ENCODE measurements around the gene NFKB1. TPM values are rescaled to one million over a fixed set of nuclear protein-coding genes. Genes with fewer than 3 reads are reported as not detected.

Gene NFKB1
- total RNA-seq, 4 donors from 2014 or later, result 20.0 to 27.2 (median 22.7) TPM

- intact Hi-C loops (cut with DNase I; ENCODE audit: low total_unique reads) (no loop called here), in situ Hi-C loops (cut with MboI; ENCODE audit: low sequenced_read_pairs in 4 of 4) (loop anchor here in 1 of 4 donors (10.0 kb wide), 1 partner anchor 550 kb away; no protein-coding TSS in a partner anchor)
- H3K27ac ChIP-seq, result no peak overlapping the region
- TF ChIP-seq CTCF (IDR thresholded peaks at IDR 0.05 in 4 of 5, conservative IDR thresholded peaks at IDR 0.05 in 1 of 5) (no peak), POLR2A (IDR thresholded peaks at IDR 0.05) (no peak)
- H3K27me3 ChIP-seq, result no peaks in the 10 kb centered on the region
- no peaks in the 10 kb centered on the region for H3K9me3 ChIP-seq
- DNase-seq (no peak), ATAC-seq (no peak)
- no peaks in the 10 kb centered on the region for H3K4me1 ChIP-seq
- no peak overlapping the region for H3K4me3 ChIP-seq
- H3K36me3 ChIP-seq, result no peaks in the 10 kb centered on the region
Measured at GRCh38 chr4:102454981-102455685, 46.0 kb upstream of the NFKB1 start.

- no peaks in the 10 kb centered on the region for H3K36me3 ChIP-seq
- ATAC-seq (no peak), DNase-seq (no peak)
- no peak overlapping the region for H3K4me3 ChIP-seq
- intact Hi-C loops (cut with DNase I; ENCODE audit: low total_unique reads) (no loop called here), in situ Hi-C loops (cut with MboI; ENCODE audit: low sequenced_read_pairs in 4 of 4) (loop anchor here in 1 of 4 donors (10.0 kb wide), 1 partner anchor 549 kb away; no protein-coding TSS in a partner anchor)
- no peaks in the 10 kb centered on the region for H3K27me3 ChIP-seq
- no peaks in the 10 kb centered on the region for H3K4me1 ChIP-seq
- H3K27ac ChIP-seq, result no peak overlapping the region
- no peaks in the 10 kb centered on the region for H3K9me3 ChIP-seq
- TF ChIP-seq POLR2A (IDR thresholded peaks at IDR 0.05), result no peak
- TF ChIP-seq CTCF (IDR thresholded peaks at IDR 0.05 in 4 of 5, conservative IDR thresholded peaks at IDR 0.05 in 1 of 5), result no peak
Measured at GRCh38 chr4:102455750-102456149, 45.4 kb upstream of the NFKB1 start.

GRCh38 chr4:102466298-102466697 is 34.9 kb upstream of the NFKB1 start:
- no peaks in the 10 kb centered on the region for H3K27me3 ChIP-seq
- H3K27ac ChIP-seq, result no peak overlapping the region
- no peak for TF ChIP-seq CTCF (IDR thresholded peaks at IDR 0.05 in 4 of 5, conservative IDR thresholded peaks at IDR 0.05 in 1 of 5)
- TF ChIP-seq POLR2A (IDR thresholded peaks at IDR 0.05), result no peak
- in situ Hi-C loops (cut with MboI; ENCODE audit: low sequenced_read_pairs in 4 of 4), result no loop called here
- no peaks in the 10 kb centered on the region for H3K9me3 ChIP-seq
- no peaks in the 10 kb centered on the region for H3K36me3 ChIP-seq
- ATAC-seq (no peak), DNase-seq (no peak)
- H3K4me3 ChIP-seq, result no peak overlapping the region
- H3K4me1 ChIP-seq, result no peaks in the 10 kb centered on the region
- intact Hi-C loops (cut with DNase I; ENCODE audit: low total_unique reads), result no loop called here

- H3K4me1 ChIP-seq, result no peaks in the 10 kb centered on the region
- no peaks in the 10 kb centered on the region for H3K27me3 ChIP-seq
- TF ChIP-seq CTCF (IDR thresholded peaks at IDR 0.05 in 4 of 5, conservative IDR thresholded peaks at IDR 0.05 in 1 of 5) (no peak), POLR2A (IDR thresholded peaks at IDR 0.05) (no peak)
- H3K36me3 ChIP-seq, result no peaks in the 10 kb centered on the region
- H3K27ac ChIP-seq, result no peak overlapping the region
- no peak overlapping the region for H3K4me3 ChIP-seq
- intact Hi-C loops (cut with DNase I; ENCODE audit: low total_unique reads) (no loop called here), in situ Hi-C loops (cut with MboI; ENCODE audit: low sequenced_read_pairs in 4 of 4) (no loop called here)
- H3K9me3 ChIP-seq, result no peaks in the 10 kb centered on the region
- DNase-seq (no peak), ATAC-seq (no peak)
Measured at GRCh38 chr4:102469806-102470205, 31.4 kb upstream of the NFKB1 start.
